GM23338 (cell line): Measurements from ENCODE around the gene TUBG2.

ENCODE experiments used
- CREB1 ChIP-seq: fragments of 250-450 bp; sonication (Bioruptor Pico); IDR thresholded peaks from 2 replicates; pipeline ENCODE4 v1.5.0; 2020; ENCODE audit warnings: low read depth, mild to moderate bottlenecking, moderate library complexity
- CTCF ChIP-seq, 2 experiments: fragments of 200-600 bp in 1 of 2; sonication (generic) in 1 of 2; conservative IDR thresholded peaks; 2 replicates each; pipeline versions ENCODE4 v1.5.1 to v1.6.1; 2016 to 2017; ENCODE audit warnings: antibody characterized with exemption in 2 of 2, low read depth in 2 of 2, mild to moderate bottlenecking in 2 of 2, moderate library complexity in 1 of 2
- EZH2 ChIP-seq: fragments of 200-600 bp; sonication (generic); IDR thresholded peaks from one replicate; pipeline ENCODE4 v1.8.0; 2017; ENCODE audit warnings: antibody characterized with exemption, mild to moderate bottlenecking, low read depth; ENCODE audit not compliant: unreplicated experiment
- EZH2phosphoT487 ChIP-seq: fragments of 200-600 bp; sonication (generic); IDR thresholded peaks from one replicate; pipeline ENCODE4 v1.8.1; 2018; ENCODE audit warnings: antibody characterized with exemption; ENCODE audit not compliant: unreplicated experiment
- POLR2AphosphoS5 ChIP-seq: IDR thresholded peaks from 2 replicates; pipeline ENCODE4 v1.6.1; 2016; ENCODE audit warnings: antibody characterized with exemption, low read depth
- REST ChIP-seq: IDR thresholded peaks from one replicate; pipeline ENCODE4 v1.6.1; 2018; ENCODE audit warnings: antibody characterized with exemption; ENCODE audit not compliant: unreplicated experiment
- TF ChIP-seq, protein P1 (sequence below): IDR thresholded peaks from 2 replicates; pipeline ENCODE4 v1.6.1; 2016; ENCODE audit warnings: antibody characterized with exemption

DNA sequence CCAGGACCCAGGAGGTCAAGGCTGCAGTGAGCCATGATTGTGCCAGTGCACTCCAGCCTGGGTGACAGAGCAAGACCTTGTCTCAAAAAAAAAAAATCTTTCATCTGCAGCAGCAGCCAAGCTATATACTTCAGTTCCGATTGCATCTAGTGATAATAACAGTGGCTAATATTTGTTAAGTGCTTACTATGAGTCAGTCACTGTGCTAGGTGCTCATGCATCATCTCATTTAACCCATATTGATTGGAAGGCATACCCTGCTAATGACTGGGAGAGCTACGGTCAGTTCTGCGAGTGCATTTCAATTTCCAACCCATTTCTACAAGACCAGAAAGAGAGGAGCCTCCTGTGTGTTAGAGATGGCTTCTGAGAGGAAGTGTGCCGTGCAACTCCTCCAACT, 7.7 kb upstream of the TUBG2 start:
- TF ChIP-seq EZH2phosphoT487 (no peak), CREB1 (CRISPR knock-in tag) (no peak), CTCF (conservative IDR thresholded peaks at IDR 0.05; ENCODE audit: low read depth in 2 of 2) (no peak), EZH2 (no peak), POLR2AphosphoS5 (no peak), REST (no peak)
- TF ChIP-seq, protein P1, sequence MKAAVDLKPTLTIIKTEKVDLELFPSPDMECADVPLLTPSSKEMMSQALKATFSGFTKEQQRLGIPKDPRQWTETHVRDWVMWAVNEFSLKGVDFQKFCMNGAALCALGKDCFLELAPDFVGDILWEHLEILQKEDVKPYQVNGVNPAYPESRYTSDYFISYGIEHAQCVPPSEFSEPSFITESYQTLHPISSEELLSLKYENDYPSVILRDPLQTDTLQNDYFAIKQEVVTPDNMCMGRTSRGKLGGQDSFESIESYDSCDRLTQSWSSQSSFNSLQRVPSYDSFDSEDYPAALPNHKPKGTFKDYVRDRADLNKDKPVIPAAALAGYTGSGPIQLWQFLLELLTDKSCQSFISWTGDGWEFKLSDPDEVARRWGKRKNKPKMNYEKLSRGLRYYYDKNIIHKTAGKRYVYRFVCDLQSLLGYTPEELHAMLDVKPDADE: no peak
